Measurements from ENCODE around the gene SH3TC1. TPM values are rescaled to one million over a fixed set of nuclear protein-coding genes. Genes with fewer than 3 reads are reported as not detected.
A peak's percentile ranks its signal among the peaks of the same experiment; 100 is the strongest.

SH3TC1 gene
- total RNA-seq, 1 donor from 2014 or later, result 1.2 TPM

DNA sequence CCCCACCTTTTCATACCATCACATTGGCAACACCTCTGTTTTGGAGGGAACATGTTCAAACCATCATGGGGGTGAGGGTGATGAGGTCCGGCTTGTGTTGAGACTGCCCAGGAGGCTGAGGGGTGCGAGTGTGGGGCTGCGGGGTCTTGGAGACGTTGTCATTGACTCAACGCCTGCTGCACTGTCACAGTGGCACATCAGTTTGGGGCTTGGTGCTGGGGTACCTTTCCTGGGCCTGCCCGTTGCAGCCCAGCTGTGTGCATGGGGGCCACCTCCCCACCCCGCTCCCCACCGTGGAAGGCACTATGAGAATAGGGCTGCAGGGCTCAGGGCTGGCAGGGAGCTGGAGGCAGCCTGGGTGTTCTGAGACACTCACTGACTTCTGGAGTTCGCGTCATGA, 72.7 kb downstream of the SH3TC1 start:
- no peak for DNase-seq (ENCODE audit: low spot score)
- TF ChIP-seq, protein P1, sequence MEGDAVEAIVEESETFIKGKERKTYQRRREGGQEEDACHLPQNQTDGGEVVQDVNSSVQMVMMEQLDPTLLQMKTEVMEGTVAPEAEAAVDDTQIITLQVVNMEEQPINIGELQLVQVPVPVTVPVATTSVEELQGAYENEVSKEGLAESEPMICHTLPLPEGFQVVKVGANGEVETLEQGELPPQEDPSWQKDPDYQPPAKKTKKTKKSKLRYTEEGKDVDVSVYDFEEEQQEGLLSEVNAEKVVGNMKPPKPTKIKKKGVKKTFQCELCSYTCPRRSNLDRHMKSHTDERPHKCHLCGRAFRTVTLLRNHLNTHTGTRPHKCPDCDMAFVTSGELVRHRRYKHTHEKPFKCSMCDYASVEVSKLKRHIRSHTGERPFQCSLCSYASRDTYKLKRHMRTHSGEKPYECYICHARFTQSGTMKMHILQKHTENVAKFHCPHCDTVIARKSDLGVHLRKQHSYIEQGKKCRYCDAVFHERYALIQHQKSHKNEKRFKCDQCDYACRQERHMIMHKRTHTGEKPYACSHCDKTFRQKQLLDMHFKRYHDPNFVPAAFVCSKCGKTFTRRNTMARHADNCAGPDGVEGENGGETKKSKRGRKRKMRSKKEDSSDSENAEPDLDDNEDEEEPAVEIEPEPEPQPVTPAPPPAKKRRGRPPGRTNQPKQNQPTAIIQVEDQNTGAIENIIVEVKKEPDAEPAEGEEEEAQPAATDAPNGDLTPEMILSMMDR (IDR thresholded peaks at IDR 0.05), result no peak
- Mint-ChIP-seq H3K36me3 (ENCODE audit: low read depth) (no peaks in the 10 kb centered on the region), H3K4me3 (ENCODE audit: unreplicated experiment) (no peak overlapping the region), H3K27ac (ENCODE audit: unreplicated experiment) (no peak overlapping the region), H3K9me3 (ENCODE audit: low read depth) (no peaks in the 10 kb centered on the region), H3K27me3 (ENCODE audit: low read depth) (peaks cover 17% of the 10 kb centered on the region), H3K4me1 (ENCODE audit: low read depth) (peaks cover 19% of the 10 kb centered on the region)

DNA sequence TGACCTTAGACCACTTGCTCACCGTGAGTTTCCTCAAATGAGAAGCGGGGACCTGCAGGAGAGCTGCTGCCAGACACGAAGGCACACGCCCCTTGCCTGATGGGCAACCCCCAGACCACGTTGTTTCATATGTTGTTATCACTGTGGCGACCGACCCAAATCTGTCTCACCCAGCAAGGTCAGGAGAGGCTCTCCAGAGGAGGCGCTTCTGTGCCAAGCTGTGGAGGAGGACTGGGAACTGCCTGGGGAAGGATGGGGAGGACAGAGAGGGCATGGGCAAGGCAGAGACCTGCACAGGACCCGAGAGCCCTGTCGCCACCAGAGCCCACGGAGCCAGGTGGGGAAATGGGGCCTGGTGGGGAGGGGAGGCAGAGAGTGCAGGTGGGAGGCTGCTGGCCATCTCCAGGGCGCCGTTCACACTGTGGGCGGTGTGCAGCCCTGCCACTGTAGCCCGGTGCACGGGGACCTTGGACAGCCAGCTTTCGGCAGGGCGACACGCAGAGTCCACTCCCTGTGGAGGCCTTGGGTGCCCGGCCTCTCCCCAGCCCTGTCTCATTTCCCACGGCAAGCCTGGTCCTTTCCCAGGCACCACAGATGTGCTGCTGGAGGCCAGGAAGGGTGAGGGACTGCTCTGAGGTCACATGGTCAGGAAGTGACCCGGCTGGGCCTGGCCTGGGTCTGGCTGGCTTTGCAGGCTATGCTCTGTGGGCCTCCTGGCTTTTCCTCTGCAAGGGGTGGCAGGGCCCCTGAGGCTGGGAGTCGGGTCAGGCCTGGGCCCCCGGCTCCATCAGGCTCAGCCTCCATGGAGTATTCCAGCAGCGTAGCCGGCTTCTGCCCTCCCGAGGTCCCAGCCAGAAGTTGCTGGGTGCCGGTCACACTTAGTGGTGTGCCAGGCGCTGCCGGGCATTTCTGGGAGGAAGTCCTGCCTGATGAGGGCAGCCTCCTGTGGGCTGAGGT, 73.7 kb downstream of the SH3TC1 start:
- peaks cover 23% of the 10 kb centered on the region for H3K4me1 Mint-ChIP-seq (ENCODE audit: low read depth)
- H3K27me3 Mint-ChIP-seq (ENCODE audit: low read depth), result peaks cover 17% of the 10 kb centered on the region
- no peaks in the 10 kb centered on the region for H3K36me3 Mint-ChIP-seq (ENCODE audit: low read depth)
- TF ChIP-seq, protein P1 (IDR thresholded peaks at IDR 0.05), result no peak
- DNase-seq (ENCODE audit: low spot score), result no peak
- no peak overlapping the region for H3K27ac Mint-ChIP-seq (ENCODE audit: unreplicated experiment)
- H3K4me3 Mint-ChIP-seq (ENCODE audit: unreplicated experiment), result no peak overlapping the region
- H3K9me3 Mint-ChIP-seq (ENCODE audit: low read depth), result no peaks in the 10 kb centered on the region

DNA sequence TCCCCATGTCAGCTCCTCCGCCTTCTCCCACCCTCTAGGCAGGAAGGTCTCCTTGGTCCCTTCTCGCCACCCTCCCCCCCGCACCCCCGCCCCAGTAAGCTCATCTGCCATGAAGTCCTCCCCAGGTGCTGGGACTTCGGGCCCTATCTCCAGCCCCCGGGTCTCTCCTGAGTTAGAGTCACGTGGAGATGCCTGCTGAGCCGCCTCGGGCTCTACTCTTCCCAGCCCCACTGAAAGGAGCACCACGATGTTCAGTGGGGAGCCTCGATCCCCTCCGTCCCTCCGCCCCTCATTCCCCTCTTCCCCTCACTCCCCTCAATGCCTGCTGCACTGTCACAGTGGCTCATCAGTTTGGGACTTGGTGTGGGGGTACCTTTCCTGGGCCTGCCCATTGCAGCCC, 74.4 kb downstream of the SH3TC1 start:
- no peak overlapping the region for H3K4me3 Mint-ChIP-seq (ENCODE audit: unreplicated experiment)
- H3K36me3 Mint-ChIP-seq (ENCODE audit: low read depth), result no peaks in the 10 kb centered on the region
- TF ChIP-seq, protein P1 (IDR thresholded peaks at IDR 0.05), result no peak
- no peaks in the 10 kb centered on the region for H3K9me3 Mint-ChIP-seq (ENCODE audit: low read depth)
- peaks cover 30% of the 10 kb centered on the region for H3K4me1 Mint-ChIP-seq (ENCODE audit: low read depth)
- peaks cover 16% of the 10 kb centered on the region for H3K27me3 Mint-ChIP-seq (ENCODE audit: low read depth)
- H3K27ac Mint-ChIP-seq (ENCODE audit: unreplicated experiment), result no peak overlapping the region
- DNase-seq (ENCODE audit: low spot score), result no peak

DNA sequence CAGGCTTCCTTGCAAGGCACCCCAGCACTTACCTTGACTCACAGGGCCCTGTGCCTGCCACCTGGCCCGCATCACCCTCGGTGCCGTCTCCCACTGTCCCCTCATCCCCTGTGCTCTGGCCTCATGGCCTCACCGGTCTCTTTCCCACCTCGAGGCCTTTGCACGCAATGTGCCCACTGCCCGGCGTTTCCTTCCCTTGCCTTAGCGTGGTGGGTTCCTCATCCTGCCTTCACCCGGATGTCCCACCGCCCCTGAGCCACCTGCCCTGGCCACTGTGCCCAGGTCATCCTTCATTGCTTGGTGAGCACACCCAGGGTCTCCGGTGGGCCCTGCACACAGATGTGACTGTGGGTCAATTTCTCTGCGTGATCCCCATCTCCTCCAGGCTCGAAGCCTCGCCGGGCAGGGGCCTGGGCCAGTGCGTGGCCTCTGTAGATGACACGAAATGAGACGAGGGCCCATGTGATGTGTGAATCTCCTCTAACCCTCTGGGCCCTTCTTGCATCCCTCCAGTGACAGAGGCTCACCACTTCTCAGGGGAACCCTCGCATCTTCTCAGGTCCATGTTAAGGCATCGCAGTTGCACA, 75.1 kb downstream of the SH3TC1 start:
- peaks cover 36% of the 10 kb centered on the region for H3K4me1 Mint-ChIP-seq (ENCODE audit: low read depth)
- H3K27me3 Mint-ChIP-seq (ENCODE audit: low read depth), result peaks cover 12% of the 10 kb centered on the region
- no peak for DNase-seq (ENCODE audit: low spot score)
- TF ChIP-seq, protein P1 (IDR thresholded peaks at IDR 0.05), result no peak
- no peak overlapping the region for H3K4me3 Mint-ChIP-seq (ENCODE audit: unreplicated experiment)
- no peaks in the 10 kb centered on the region for H3K9me3 Mint-ChIP-seq (ENCODE audit: low read depth)
- H3K27ac Mint-ChIP-seq (ENCODE audit: unreplicated experiment), result no peak overlapping the region
- no peaks in the 10 kb centered on the region for H3K36me3 Mint-ChIP-seq (ENCODE audit: low read depth)

DNA sequence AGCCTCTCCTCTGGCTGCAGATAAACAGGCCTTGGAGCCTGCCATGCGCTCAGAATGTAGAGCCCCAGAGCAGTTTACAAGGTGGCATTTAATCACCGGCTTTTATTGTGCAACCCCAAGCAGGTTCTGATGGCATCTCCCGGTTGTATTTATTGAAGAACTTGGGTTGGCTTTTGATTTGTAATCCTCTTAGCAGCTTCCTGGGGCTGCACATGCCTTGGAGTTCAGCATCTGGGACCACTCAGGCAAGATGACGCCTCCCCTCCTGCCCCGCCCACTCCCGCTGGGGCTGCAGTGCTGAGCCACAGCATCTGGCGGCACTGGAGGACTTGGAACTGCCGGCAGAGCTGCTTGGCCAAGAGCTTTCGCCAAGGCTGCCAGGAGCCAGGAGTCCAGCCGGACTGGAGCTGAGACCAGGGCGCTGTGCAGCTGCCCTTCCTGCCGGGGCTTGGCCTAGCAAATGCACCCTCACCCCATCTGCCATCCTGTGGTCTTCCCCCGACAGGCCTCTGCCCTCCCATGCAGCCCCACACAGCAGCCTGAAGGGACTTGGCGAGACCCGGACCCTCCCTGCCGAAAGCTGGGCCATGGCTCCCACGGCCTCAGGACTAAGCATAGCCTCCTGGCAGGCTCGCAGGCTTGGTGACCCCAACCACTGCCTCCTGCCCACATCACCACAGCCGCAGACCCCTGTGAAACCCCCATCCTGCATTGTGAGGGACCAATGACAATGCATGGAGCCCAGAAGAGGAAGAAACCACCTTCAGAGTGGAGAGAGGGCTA, 75.9 kb downstream of the SH3TC1 start:
- no peaks in the 10 kb centered on the region for H3K36me3 Mint-ChIP-seq (ENCODE audit: low read depth)
- no peak overlapping the region for H3K4me3 Mint-ChIP-seq (ENCODE audit: unreplicated experiment)
- no peak for DNase-seq (ENCODE audit: low spot score)
- H3K27me3 Mint-ChIP-seq (ENCODE audit: low read depth), result peaks cover 12% of the 10 kb centered on the region
- H3K4me1 Mint-ChIP-seq (ENCODE audit: low read depth), result peaks cover 39% of the 10 kb centered on the region
- TF ChIP-seq, protein P1 (IDR thresholded peaks at IDR 0.05), result peak; percentile 71
- H3K9me3 Mint-ChIP-seq (ENCODE audit: low read depth), result no peaks in the 10 kb centered on the region
- H3K27ac Mint-ChIP-seq (ENCODE audit: unreplicated experiment), result no peak overlapping the region

Data from chondrocyte (in vitro differentiated cells).